ENCODE measurements around the gene NKPD1. TPM values are rescaled to one million over a fixed set of nuclear protein-coding genes. Genes with fewer than 3 reads are reported as not detected.
A peak's percentile ranks its signal among the peaks of the same experiment; 100 is the strongest.

NKPD1 gene
- total and polyA plus RNA-seq, 10 of the 15 experiments (the other 5 are each of a cell fraction or from before 2014, with no cell fraction given), result 0.05 to 0.18 (median 0.06) TPM; not detected in 7

DNA sequence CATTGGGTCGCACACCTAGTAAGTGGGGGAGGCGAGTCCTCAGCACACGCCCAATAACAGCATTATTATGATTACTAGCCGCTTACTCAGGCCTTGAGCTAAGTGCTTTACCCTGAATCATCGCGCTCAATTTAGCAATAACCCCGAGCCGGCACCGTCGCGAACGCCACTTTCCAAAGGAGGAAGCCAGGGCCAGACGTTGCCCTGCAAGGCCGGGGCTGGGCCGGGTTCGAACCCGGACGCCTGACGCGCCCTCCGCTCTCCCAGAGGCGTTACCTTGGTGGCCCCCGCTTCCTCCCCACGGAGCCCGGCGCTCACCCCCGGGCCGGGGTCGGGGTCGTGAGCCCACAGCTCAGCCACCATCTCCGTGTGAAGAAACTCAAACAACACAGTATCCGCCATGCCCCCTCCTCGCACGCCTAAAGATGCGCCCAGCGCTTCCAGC, 17.1 kb upstream of the NKPD1 start, which contains the start of gene TRAPPC6A:
Gene TRAPPC6A (minus strand): TSS at position 421 of the 445 bp plus-strand sequence. CDS start 19 bp downstream, at position 402.
- DNase-seq (ENCODE audit: low read depth, low spot score) (no peak), ATAC-seq (peak; percentile 5), FAIRE-seq (no peak)
- H3K9ac ChIP-seq (ENCODE audit: control insufficient read depth, insufficient read depth, low read length), result peak within 1 kb of the TSS; percentile 81
- no peaks in the 10 kb centered on the region for H3K27me3 ChIP-seq (replicated peaks in 1 of 2; ENCODE audit: control insufficient read depth in 2 of 2, insufficient read depth in 2 of 2, low read length in 1 of 2)
- H3K4me2 ChIP-seq (ENCODE audit: control insufficient read depth, insufficient read depth), result peak within 1 kb of the TSS; percentile 88
- ChIA-PET SMC1A (ENCODE audit: uncharacterized antibody, unreplicated experiment) (interaction anchor here (0.5 to 2.9 kb wide), 10 partner anchors 13 to 217 kb away, joined by 3 to 17 read pairs (median 4); partner anchors contain the start of gene PPP1R37), POLR2A (interaction anchor here (0.5 to 3.8 kb wide), 20 partner anchors 9 to 515 kb away, joined by 3 to 33 read pairs (median 6); partner anchors contain the start of genes CLASRP, CLPTM1, PPP1R37 and QPCTL), CTCF (interaction anchor here (0.9 to 2.9 kb wide), 12 partner anchors 10 to 224 kb away, joined by 3 to 19 read pairs (median 6); partner anchors contain the start of gene PPP1R37), RAD21 (ENCODE audit: unreplicated experiment) (interaction anchor here (0.6 to 2.5 kb wide), 21 partner anchors 10 to 301 kb away, joined by 3 to 21 read pairs (median 4); partner anchors contain the start of genes PPP1R37, RELB and TOMM40)
- H3K4me1 ChIP-seq (ENCODE audit: control insufficient read depth, insufficient read depth, low read length), result peaks cover 27% of the 10 kb centered on the region
- H3K4me3 ChIP-seq, result peak within 1 kb of the TSS; percentile 96
- H3K79me2 ChIP-seq (ENCODE audit: control insufficient read depth, insufficient read depth, low read length), result peaks cover 39% of the 10 kb centered on the region
- H2AFZ ChIP-seq (ENCODE audit: control insufficient read depth, low read depth, low read length), result peak within 1 kb of the TSS; percentile 78
- TSS peak; percentile 97 for BruUV-seq (replicated peaks)
- intact Hi-C loops (cut with micrococcal nuclease; ENCODE audit: unreplicated experiment) (loop anchor here (5.0 kb wide), 2 partner anchors 86 to 101 kb away; partner anchors contain the start of genes GEMIN7, PPP1R37 and ZNF296), in situ Hi-C loops (cut with MboI) (no loop called here)
- WGBS (ENCODE audit: insufficient coverage, insufficient replicate concordance, low lambda C conversion rate, missing lambda C conversion rate), result under 1% methylated on average over 36 of the region's 36 CpGs
- no peaks in the 10 kb centered on the region for H3K9me3 ChIP-seq (replicated peaks; ENCODE audit: control insufficient read depth, insufficient read depth, low read length)
- H3K27ac ChIP-seq (ENCODE audit: control insufficient read depth, insufficient read depth), result peak within 1 kb of the TSS; percentile 79
- H4K20me1 ChIP-seq (ENCODE audit: control insufficient read depth, insufficient read depth), result no peaks in the 10 kb centered on the region
- H3K36me3 ChIP-seq (ENCODE audit: control insufficient read depth in 2 of 2, insufficient read depth in 2 of 2, low read length in 1 of 2), result peaks cover 0 to 6% of the 10 kb centered on the region in 2 experiments; a peak in 2 of 4 replicates
- TF ChIP-seq, protein P1, sequence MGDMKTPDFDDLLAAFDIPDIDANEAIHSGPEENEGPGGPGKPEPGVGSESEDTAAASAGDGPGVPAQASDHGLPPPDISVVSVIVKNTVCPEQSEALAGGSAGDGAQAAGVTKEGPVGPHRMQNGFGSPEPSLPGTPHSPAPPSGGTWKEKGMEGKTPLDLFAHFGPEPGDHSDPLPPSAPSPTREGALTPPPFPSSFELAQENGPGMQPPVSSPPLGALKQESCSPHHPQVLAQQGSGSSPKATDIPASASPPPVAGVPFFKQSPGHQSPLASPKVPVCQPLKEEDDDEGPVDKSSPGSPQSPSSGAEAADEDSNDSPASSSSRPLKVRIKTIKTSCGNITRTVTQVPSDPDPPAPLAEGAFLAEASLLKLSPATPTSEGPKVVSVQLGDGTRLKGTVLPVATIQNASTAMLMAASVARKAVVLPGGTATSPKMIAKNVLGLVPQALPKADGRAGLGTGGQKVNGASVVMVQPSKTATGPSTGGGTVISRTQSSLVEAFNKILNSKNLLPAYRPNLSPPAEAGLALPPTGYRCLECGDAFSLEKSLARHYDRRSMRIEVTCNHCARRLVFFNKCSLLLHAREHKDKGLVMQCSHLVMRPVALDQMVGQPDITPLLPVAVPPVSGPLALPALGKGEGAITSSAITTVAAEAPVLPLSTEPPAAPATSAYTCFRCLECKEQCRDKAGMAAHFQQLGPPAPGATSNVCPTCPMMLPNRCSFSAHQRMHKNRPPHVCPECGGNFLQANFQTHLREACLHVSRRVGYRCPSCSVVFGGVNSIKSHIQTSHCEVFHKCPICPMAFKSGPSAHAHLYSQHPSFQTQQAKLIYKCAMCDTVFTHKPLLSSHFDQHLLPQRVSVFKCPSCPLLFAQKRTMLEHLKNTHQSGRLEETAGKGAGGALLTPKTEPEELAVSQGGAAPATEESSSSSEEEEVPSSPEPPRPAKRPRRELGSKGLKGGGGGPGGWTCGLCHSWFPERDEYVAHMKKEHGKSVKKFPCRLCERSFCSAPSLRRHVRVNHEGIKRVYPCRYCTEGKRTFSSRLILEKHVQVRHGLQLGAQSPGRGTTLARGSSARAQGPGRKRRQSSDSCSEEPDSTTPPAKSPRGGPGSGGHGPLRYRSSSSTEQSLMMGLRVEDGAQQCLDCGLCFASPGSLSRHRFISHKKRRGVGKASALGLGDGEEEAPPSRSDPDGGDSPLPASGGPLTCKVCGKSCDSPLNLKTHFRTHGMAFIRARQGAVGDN (IDR thresholded peaks at IDR 0.05), result no peak
- TF ChIP-seq YBX1 (IDR thresholded peaks at IDR 0.05) (no peak), ESRRA (IDR thresholded peaks at IDR 0.05; ENCODE audit: low read length) (no peak), ZNF24 (IDR thresholded peaks at IDR 0.05) (no peak), EZH2 (IDR thresholded peaks at IDR 0.05; ENCODE audit: borderline replicate concordance, control insufficient read depth, low read depth, low read length) (no peak), MLLT1 (IDR thresholded peaks at IDR 0.05) (0 out of 2 replicates have a peak, but pooled peaks have one; percentile 10), RAD21 (IDR thresholded peaks at IDR 0.05; ENCODE audit: insufficient read depth, low read depth, low read length) (no peak), RAD51 (IDR thresholded peaks at IDR 0.05) (no peak), MXI1 (IDR thresholded peaks at IDR 0.05; ENCODE audit: low read depth, low read length) (no peak), FOXM1 (IDR thresholded peaks at IDR 0.05; ENCODE audit: low read depth, low read length) (no peak), BCL11A (IDR thresholded peaks at IDR 0.05; ENCODE audit: low read depth, low read length) (no peak), IRF4 (IDR thresholded peaks at IDR 0.05; ENCODE audit: low read depth, low read length) (no peak), IKZF2 (IDR thresholded peaks at IDR 0.05) (no peak), NRF1 (conservative IDR thresholded peaks at IDR 0.05; ENCODE audit: low read depth, low read length) (no peak), SREBF2 (IDR thresholded peaks at IDR 0.05; ENCODE audit: low read length) (no peak), SIN3A (IDR thresholded peaks at IDR 0.05; ENCODE audit: low read depth, low read length) (peak; percentile 55; the same call in 1 of the 2 replicates), RFX5 (IDR thresholded peaks at IDR 0.05; ENCODE audit: low read depth, low read length) (no peak), STAT1 (conservative IDR thresholded peaks at IDR 0.05) (0 out of 2 replicates have a peak, but pooled peaks have one; percentile 37), KLF5 (IDR thresholded peaks at IDR 0.05; ENCODE audit: partially characterized antibody) (no peak), YY1 (IDR thresholded peaks at IDR 0.05; ENCODE audit: low read depth, low read length) (peak; percentile 88), CBX5 (IDR thresholded peaks at IDR 0.05; ENCODE audit: low read depth) (no peak), ZNF217 (IDR thresholded peaks at IDR 0.05) (no peak)
